Neural cell (in vitro differentiated cells): Measurements from ENCODE around the gene XG.

Source experiments
- EP300 ChIP-seq: fragments of 450-650 bp; conservative IDR thresholded peaks from 2 replicates; pipeline ENCODE4 v1.6.1; 2014; ENCODE audit warnings: antibody characterized with exemption, mild to moderate bottlenecking, moderate library complexity; ENCODE audit not compliant: poor library complexity, severe bottlenecking
- EZH2 ChIP-seq: fragments of 200-600, 300-800 bp; shearing (Covaris generic), sonication (generic); IDR thresholded peaks from 2 replicates; pipeline ENCODE4 v1.6.1; 2014; ENCODE audit warnings: antibody characterized with exemption, low read length, borderline replicate concordance, mild to moderate bottlenecking; ENCODE audit not compliant: insufficient read depth, poor library complexity, severe bottlenecking
- POLR2AphosphoS5 ChIP-seq: IDR thresholded peaks from 2 replicates; pipeline ENCODE4 v1.6.1; 2012
- SMC3 ChIP-seq: fragments of 450-650 bp; conservative IDR thresholded peaks from 2 replicates; pipeline ENCODE4 v1.6.1; 2014; ENCODE audit warnings: antibody characterized with exemption, mild to moderate bottlenecking, moderate library complexity; ENCODE audit not compliant: poor library complexity
- TF ChIP-seq, protein P1 (sequence below): fragments of 450-650 bp; IDR thresholded peaks from 2 replicates; pipeline ENCODE4 v1.5.1; 2014; ENCODE audit warnings: antibody characterized with exemption, mild to moderate bottlenecking, moderate library complexity; ENCODE audit not compliant: poor library complexity, severe bottlenecking

DNA sequence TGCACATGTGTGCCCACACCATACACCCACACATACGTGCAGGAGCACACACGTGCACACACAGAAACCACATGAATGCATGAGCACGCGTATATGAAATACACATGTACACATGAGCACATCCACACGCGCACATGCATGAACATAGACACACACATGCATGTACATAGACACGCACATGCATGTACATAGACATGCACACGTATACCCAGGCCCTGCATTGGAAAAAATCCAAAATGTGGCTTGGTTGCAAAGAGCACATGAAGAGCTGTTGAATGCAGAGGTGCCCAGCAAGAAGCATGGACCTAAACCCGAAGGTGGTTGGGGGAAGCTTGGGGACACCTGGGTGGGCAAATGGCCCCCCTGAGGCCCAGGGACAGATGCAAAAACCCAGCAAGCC is 42.3 kb upstream of the XG start:
- TF ChIP-seq EP300: no peak
- no peak for TF ChIP-seq EZH2
- TF ChIP-seq, protein P1, sequence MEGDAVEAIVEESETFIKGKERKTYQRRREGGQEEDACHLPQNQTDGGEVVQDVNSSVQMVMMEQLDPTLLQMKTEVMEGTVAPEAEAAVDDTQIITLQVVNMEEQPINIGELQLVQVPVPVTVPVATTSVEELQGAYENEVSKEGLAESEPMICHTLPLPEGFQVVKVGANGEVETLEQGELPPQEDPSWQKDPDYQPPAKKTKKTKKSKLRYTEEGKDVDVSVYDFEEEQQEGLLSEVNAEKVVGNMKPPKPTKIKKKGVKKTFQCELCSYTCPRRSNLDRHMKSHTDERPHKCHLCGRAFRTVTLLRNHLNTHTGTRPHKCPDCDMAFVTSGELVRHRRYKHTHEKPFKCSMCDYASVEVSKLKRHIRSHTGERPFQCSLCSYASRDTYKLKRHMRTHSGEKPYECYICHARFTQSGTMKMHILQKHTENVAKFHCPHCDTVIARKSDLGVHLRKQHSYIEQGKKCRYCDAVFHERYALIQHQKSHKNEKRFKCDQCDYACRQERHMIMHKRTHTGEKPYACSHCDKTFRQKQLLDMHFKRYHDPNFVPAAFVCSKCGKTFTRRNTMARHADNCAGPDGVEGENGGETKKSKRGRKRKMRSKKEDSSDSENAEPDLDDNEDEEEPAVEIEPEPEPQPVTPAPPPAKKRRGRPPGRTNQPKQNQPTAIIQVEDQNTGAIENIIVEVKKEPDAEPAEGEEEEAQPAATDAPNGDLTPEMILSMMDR: no peak
- TF ChIP-seq POLR2AphosphoS5: no peak
- no peak for TF ChIP-seq SMC3
